C1 segment of cervical spinal cord (tissue), 14 donors: ENCODE results near the gene PTPRM.
"Not testable (repeated sequence)": the region's sequence is repeated elsewhere in the genome, so short reads cannot be mapped to it uniquely, and the experiment has no call there.

Source experiments
- DNase-seq, 14 donors: peaks; one replicate each; lab custom pipeline; 2025; lab: John Stamatoyannopoulos, UW

PTPRM gene

DNA sequence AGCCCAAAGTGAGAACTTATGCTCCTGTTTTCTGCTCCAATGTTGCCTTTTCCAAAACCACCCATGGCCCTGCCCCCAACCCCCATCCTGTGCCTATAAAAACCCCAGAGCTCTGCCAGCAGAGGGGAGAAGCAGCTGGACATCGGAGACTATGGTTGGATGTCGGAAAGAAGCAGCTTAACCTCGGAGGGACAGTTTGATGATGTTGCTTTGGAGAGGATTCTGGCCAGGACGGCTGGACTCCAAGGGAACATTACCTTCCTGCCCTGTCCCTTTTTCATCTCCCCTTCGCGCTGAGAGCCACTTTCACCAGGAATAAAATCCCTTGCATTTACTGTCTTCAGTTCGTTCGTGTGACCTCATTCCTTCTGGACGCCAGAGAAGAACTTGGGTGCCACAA, 158.4 kb downstream of the PTPRM start:
- DNase-seq, result no peak

DNA sequence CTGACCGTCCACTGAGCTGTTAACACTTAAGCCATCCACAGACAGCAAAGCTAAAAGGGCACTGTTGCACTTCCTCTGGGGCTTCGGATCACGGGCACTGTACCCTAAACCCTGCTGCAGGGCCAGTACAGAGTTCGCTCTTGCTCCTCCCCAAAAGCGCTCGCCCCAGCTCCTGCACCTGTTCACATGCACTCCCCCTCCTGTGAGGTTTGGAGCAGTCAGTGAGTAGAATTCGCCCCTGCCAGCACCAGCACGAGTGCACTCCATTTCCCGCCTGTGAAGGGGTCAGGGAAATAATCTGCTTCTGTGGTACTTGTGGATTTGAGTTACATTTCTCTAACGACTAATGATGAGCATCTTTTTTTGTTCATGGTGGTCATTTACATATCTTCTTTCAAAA, 158.8 kb downstream of the PTPRM start:
- no peak for DNase-seq

DNA sequence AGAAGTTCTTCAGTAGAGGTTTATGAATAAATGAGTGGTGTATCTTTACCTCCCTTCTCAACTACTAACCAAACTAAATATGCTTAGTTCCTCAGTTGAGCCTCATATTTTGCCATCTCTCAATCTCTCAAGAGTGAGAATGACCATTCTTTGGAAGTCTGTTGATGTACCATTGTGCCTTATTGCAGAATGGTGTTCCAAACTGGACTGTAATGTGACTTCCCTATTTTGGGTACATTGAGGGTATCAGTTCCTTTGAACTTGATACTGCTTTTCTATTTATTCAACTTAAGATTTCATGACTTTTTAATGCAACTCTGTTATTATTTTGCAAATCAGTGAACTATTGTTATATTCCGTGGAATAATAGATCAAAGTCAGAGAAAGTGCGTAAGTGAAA, 159.4 kb downstream of the PTPRM start:
- no peak for DNase-seq

DNA sequence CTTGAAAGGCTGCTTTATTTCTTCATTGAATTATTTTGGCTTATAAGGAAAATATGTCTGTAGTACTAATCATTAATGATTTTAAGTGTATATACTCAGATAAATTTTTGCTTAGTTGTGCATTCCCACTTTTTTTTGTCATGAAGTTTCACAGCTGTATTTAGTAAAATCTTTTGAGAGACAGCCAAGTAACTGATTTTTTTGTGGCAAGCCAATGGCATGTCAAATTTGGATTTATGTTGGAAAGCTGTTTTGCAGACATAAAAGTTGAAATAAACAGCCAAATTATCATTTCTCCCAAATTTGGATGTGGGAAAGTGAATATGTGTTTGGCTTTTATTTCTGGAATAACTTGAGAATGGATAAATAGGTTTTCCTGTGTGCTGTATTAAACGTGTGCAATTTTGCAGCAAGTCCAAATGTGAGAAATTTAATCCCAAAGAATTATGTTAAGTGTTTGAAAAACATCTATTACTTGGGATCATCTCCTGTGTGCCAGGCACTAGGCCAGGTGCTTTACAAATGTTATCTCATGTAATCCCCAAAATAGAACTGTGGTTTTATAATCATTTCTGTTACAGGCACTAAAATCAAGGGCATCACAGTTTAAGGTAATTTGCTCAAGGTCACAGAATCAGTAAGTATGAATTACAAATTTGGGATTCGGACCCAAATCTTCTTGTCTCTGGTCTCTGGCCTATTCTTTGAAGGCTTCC, 160.4 kb downstream of the PTPRM start:
- DNase-seq, result no peak

DNA sequence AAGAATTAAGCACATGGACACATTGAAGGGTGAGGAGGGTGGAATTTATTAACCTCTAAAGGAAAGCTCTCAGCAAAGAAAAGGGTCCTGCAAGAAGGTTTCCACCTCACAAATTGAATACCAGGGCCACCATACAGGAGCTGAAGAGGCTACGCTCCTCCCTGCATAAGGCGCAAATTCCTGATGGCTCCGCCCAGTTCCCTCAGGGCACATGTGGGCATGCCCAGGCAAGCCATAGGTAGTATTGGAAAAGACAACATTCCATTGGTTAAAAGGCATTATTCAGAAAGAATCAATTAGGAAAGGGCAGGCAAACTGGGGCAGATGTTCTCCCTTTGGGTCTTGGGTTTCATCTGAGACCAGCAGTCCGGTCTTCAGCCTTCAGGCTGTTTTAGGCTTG, 161.2 kb downstream of the PTPRM start:
- DNase-seq, result no peak

DNA sequence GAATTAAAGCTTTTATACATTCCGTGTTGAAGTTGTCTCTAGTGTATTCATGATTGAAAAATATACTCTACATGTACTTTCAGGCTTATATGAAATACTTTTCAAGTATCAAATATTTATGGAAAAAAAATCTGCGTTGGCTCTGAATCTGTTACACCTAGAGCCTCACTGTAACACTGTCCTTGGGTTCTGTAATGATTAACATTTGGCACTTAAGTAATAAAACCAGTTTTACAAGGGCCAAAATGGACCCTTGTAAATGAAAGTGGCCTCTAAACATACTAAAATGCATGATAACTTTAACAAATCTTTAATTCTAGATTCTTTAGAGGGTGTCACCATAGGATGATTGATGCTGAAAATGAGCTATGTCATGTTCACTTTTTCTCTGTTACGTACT, 162.8 kb downstream of the PTPRM start:
- DNase-seq, result no peak

DNA sequence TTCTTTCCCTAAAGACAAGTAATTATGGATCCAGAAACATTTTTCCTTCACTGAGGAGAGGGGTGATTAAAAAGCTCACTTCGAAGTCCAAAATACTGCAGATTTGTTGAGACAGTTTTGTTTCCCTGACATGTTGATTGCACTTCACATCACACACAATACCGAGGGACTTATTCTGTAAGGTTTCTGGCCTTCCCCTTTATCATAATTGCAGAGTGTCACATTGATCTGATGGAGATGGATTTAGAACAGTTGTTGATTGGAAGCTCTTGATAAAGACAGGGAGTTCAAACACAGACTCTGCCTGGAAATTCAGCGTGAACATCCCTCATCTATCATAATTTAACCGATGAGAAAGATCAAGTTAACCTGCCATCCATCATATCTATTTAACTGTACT, 163.6 kb downstream of the PTPRM start:
- no peak for DNase-seq

DNA sequence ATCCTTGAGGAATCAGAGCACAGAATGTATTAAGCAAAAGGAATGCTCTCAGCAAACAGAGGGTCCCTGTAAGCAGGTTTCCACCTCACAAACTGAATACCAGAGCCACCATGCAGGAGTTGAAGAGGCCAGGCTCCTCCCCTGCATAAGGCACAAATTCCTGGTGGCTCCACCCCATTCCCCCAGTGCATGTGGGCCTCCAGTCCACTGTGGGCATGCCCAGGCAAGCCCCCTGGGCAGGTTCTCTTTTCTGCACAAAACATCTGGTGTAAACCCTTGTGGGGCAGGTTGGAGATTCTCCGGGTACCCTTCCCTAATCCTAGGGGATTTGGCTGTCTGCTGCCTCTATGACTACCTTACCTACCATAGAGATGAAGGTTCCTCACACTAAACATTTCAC, 166.5 kb downstream of the PTPRM start:
- no peak for DNase-seq

DNA sequence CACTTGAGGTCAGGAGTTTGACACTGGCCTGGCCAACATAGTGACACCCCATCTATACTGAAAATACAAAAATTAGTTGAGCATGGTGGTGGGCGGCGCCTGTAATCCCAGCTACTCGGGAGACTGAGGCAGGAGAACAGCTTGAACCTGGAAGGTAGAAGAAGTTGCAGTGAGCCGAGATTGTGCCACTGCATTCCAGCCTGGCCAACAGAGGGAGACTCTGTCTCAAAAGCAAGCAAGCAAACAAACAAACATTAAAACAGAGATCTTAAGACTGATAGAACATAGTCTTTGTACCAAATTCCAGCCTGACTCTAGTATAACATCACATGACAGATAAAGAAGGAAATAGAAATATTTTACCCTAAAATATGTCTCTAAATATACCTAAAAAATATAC, 168.1 kb downstream of the PTPRM start:
- DNase-seq, result no peak

DNA sequence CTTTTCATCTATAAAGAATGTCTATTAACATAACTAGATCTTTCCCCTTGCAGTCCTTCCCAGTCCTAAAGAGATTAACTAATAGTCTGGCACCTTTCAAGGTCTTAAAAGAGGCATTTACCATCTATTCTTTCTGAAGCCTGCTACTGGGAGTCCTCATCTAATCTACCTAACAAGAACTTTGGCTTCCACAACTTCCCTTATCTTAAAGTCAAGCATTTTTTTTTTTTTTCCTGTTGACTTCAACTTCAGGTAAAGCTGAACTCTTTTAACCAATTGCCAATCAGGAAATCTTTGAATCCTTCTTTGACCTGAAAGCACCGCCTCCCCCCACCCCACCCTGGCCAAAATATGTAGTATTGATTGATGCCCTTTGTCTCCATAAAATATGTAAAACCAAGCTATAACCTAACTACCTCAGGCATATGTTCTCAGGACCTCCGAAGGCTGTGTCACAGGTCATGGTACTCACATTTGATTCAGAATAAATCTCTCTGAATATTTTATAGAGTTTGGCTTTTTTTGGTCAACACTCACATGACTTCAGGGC, 168.6 kb downstream of the PTPRM start:
- no peak for DNase-seq

DNA sequence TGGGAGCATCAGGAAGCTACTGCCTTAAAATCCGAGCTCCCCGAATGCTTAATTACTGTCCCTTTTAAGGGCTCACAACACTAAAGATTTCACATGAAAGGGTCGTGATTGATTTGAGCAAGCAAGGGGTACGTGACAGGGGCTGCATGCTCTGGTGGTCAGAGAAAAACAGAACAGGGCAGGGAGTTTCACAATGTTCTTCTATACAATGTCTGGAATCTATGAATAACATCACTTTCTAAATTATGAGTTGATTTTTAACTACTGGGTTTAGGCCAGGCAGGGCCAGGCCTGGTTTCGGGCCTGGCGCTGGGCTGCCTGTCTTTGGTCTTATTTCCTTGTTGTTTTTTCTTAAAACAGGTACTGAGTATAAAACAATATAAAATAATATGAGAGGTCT, 169.4 kb downstream of the PTPRM start:
- not testable (repeated sequence) for DNase-seq

DNA sequence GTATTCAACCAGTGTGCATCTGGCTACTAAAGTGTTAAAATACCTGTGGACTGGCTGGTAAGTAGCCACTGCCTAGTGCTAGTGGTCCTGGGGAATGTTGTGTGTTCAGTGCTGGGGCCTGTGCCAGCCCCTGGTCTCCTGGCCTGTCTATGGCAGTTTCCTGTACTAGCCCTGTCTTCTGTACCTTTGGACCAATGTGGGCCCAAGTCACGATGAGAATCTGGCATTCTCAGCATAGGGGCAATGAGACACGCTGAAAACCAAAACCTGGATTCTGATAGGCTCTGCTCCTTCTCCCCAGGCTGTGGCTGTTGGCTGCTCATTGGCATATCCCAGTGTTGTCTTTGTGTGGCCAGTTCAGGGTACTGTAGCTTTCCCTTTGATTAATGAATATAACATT, 170.4 kb downstream of the PTPRM start:
- no peak for DNase-seq

DNA sequence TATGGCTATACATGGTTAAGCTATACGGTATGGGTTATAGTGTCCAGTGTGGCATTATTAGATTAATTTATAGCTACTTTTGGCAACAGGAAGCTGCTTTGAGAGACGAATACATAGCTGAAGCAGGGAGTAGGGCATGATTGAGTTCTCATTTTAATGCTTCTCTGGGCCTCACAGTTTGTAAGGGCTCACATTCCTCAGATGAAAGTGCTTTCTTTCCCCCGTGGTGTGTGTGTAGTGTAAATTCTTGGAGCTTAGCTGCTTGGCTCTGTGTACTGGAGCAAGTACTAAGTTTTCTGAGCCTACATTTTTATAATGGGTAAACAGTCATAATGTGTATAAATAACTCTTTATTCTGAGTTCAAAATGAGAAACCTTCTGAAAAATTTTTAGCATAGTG, 173.7 kb downstream of the PTPRM start:
- DNase-seq, result no peak

DNA sequence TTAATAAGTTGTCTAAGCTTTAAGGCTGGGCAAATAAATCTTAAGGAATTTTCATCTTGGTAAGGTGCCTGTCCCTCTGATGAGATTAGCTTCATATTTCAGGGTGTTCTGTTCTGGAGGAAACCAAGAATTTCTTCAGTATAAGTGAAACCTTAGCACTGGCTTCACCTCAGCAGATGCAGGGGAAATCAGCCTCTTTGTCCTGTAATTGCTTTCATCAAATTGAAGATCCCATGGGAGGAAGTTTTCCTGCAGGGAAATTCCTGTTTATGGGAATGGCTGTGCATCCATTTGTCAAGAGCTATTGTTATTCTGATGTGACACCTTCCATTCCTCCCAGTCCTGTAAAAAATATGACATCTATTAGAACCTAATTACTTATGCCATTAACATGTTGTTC, 174.5 kb downstream of the PTPRM start:
- no peak for DNase-seq

DNA sequence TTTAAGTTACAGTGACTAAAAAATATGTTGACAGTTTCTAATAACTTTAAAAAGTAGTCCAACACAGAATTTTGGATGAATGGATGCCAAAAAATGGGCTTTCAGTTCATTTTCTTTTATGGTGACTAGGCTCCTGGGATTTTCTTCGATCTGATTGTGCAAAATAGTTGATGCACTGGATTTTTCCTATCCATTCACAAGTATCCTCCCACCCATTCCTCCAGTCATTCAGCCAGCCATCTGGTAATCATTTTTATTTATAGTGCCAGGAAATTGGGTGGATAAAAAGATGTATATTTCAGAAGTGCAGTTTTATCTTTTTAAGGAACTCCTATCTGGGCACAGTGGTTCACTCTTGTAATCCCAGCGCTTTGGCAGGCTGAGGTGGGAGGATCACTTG, 175.1 kb downstream of the PTPRM start:
- no peak for DNase-seq

DNA sequence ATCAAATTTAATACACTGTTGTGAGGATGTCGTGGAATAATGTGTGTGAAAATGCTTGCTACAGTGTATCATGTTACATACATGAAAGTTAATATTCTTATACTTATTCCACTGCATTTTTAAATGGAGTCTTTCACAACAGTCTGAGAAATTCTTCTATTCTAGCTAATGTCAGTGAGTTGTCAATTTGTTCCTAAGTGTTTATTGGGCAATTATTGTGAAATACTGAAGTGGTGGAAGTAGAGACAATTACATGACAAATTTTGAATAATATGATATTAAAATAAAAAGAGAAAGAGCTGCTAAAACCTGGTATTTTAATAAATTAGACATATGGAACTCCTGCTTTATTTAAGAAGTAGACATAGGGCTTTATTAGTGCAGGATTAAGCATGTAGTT, 176.1 kb downstream of the PTPRM start:
- DNase-seq, result no peak

DNA sequence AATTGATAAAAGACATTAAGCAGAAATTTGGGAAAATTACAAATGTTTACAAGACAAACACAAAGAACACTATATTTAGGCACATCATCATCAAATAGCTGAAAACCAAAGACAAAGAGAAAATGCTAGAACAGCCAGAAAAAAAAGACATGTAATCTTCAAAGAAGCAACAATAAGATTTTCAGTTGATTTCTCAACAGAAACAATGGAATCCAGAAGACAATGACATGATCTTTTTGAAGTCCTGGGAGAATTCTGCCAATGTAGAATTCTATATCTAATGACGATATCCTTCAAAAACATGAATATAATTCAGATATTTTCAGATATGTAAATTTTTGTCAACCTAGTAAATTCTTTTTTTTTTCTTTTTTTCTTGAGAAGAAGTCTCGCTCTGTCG, 179.0 kb downstream of the PTPRM start:
- no peak for DNase-seq

DNA sequence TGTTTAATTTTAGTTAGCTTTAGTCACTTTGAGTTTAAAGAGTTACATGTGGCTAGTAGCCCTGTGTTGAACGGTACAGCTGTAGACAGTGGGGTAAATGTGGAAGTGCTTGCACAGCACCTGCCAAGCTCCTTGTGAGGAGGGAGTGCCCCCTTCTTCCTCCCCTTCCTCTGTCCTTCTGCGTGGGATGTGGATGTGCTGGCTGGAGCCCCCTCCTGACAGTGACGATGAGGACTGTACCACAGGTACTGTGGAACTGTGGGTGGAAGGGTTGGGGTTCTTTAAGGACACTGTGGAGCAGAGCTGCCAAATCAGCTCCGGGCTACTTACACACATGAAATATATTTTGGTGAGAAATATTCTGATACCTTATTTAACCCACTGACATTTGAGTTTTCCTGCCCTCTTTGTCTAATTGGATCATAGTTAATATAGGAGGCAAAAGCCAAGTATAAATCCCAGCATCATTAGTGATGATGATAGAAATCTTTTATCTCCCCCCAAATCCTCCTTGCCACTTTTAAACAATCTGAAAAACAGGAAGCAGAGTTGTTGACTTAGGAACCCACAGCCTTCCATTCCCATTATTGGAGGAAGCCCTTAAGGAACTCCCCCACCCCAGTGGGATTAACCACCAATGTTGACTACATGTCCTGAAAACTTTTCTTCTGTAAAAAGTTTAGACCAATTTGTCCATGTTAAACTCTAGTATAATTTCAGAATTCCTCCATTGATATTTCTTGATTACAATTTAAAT, 181.3 kb downstream of the PTPRM start:
- no peak for DNase-seq

DNA sequence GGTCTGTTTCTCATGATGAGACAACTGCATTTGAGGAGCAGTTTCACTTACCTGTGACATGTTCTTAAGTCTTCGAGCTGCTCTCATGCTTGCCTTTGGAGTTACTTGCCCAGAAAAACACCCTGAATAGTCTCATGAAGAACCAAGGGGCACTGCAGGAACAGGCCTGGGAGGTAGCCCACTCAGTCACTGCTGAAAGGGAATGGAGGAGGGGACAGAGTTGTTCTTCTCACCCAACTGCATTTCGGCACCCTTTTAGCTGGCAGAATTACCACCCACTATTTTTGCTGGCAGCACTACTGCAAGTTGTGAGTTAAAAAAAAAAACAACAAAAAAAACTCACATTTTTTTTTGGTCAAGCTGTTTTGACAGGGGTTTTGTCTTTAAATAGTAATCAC, 181.9 kb downstream of the PTPRM start:
- DNase-seq, result no peak

DNA sequence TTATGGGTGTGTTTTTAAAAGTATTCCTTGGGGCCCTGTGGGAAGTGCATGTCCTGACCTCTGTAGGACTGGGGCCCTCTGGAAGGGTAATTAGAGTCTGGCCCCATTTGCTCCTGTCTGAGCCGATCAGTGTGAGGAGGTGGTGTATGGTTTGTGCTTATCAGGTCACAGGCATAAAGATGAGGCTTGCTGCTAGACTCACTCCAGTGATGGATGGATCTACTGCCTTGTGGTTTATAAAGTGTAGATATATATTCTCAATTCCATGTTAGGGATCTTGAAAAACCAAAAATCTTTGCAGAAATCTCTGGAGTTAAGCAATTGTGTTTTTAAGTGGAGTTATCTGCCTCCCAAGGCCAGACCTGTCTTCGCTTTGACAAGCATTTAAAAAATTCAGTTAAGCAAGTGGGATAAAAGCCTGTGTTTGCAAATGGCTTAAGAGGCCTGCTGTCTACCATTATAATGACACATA, 182.4 kb downstream of the PTPRM start:
- DNase-seq, result no peak

DNA sequence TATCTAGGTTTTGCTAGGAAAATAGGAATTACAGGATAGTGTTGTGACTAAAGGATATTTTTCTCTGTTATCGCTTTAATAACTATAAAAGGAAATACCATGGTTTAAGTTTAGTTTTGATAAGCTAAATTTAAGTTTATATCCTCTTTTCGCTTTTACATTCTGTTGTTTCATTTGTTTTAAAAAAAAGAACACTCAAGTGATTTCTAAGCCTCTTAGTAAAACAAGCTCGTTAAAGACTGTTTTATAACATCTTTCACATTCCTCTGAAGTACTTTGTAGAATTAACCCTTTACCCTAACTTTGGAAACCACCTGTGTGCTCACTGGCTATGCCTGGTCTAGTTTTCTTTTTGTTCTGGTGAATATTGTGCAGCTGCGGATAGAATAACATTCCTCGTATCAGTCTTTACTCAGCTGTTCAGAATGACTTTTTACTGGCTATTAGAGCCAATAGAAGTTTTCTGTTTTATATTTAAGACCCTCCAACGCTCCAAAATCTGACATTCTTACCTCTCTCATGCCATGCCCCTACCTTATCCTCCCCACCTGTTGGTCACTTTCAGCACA, 183.1 kb downstream of the PTPRM start:
- no peak for DNase-seq

DNA sequence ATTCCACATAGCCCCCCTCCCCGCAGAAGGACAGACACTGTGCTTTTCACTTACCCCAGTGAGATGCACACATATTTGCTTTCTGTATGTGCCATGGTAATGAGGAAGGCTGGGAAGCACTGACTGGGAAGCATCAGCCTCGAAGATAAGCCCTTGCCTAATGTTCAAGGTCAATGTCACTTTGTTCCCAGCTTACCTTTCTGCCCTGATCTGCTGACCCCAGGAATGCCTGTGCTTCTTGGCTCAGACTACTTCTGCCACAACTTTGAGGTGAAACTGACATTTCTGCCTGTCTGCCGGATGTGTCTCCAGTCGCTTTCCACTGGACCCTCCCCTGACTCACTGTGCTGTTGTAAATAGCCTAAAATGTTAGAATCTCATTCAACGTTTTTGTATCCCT, 183.8 kb downstream of the PTPRM start:
- no peak for DNase-seq

DNA sequence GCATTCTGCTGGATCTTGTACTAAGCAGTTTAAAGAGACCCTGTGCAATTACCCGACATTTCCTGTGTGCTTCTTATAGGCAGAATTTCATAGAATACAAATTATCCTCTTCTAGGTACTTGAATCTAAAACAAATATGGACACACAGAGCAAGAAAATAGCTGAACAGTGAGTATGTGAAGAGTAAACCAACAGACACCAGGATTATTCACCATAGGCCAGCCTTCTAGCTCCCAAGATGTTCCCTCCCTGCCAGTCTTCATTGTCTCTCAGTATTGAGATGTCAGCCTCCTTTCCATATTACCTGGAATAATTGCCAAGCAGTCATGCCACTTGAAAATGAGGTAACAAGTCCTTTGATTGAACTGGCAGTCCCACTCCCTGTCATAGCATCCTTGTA, 187.1 kb downstream of the PTPRM start:
- DNase-seq, result no peak
